Measurements from ENCODE around the gene FTO.

DNA sequence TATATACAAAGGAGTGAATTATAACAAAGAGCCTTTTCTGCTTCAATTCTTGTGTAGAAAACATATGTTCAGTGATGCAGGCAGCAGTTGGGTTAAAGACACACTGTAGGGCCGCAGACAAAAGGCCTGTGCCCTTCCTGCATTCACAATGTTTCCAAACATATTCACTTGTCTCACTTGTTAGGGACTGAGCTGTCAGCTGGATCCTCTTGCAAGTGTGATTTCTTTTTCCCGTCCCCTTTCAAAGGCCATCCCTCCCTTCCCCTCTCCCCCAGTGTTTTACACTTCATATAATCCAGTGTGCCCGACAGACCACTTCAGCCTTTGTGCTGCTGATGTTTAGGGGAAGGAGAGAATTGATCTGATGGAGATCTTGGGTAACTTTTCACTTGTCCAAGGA is 217.0 kb downstream of the FTO start:
- TF ChIP-seq, protein P1, sequence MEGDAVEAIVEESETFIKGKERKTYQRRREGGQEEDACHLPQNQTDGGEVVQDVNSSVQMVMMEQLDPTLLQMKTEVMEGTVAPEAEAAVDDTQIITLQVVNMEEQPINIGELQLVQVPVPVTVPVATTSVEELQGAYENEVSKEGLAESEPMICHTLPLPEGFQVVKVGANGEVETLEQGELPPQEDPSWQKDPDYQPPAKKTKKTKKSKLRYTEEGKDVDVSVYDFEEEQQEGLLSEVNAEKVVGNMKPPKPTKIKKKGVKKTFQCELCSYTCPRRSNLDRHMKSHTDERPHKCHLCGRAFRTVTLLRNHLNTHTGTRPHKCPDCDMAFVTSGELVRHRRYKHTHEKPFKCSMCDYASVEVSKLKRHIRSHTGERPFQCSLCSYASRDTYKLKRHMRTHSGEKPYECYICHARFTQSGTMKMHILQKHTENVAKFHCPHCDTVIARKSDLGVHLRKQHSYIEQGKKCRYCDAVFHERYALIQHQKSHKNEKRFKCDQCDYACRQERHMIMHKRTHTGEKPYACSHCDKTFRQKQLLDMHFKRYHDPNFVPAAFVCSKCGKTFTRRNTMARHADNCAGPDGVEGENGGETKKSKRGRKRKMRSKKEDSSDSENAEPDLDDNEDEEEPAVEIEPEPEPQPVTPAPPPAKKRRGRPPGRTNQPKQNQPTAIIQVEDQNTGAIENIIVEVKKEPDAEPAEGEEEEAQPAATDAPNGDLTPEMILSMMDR (IDR thresholded peaks at IDR 0.05): no peak
- TF ChIP-seq POLR2A (IDR thresholded peaks at IDR 0.05): no peak
